ENCODE data around the gene STK26.
"Not testable (repeated sequence)": the region's sequence is repeated elsewhere in the genome, so short reads cannot be mapped to it uniquely, and the experiment has no call there.

STK26 gene

GRCh38 chrX:132040066-132040465, 17.0 kb downstream of the STK26 start:
- no peak for DNase-seq

- DNase-seq: no peak
Measured at GRCh38 chrX:132041015-132041414, 17.9 kb downstream of the STK26 start.

GRCh38 chrX:132043977-132044376, 20.9 kb downstream of the STK26 start:
- no peak for DNase-seq

GRCh38 chrX:132044953-132045352, 21.9 kb downstream of the STK26 start:
- no peak for DNase-seq

GRCh38 chrX:132045456-132045855, 22.4 kb downstream of the STK26 start:
- no peak for DNase-seq

GRCh38 chrX:132046533-132046932, 23.4 kb downstream of the STK26 start:
- DNase-seq: no peak

GRCh38 chrX:132051778-132052177, 28.7 kb downstream of the STK26 start:
- DNase-seq: not testable (repeated sequence)

GRCh38 chrX:132058050-132058449, 34.9 kb downstream of the STK26 start:
- DNase-seq: no peak

GRCh38 chrX:132058975-132059374, 35.9 kb downstream of the STK26 start:
- no peak for DNase-seq

- no peak for DNase-seq
Measured at GRCh38 chrX:132059973-132060540, 37.0 kb downstream of the STK26 start.

- no peak for DNase-seq
Measured at GRCh38 chrX:132063334-132063733, 40.2 kb downstream of the STK26 start.

GRCh38 chrX:132063862-132064261, 40.8 kb downstream of the STK26 start:
- no peak for DNase-seq

- no peak for DNase-seq
Measured at GRCh38 chrX:132068405-132068804, 45.3 kb downstream of the STK26 start.

GRCh38 chrX:132071254-132071653, 48.2 kb downstream of the STK26 start:
- DNase-seq: no peak

- DNase-seq: no peak
Measured at GRCh38 chrX:132077414-132077813, 54.3 kb downstream of the STK26 start.

- no peak for DNase-seq
Measured at GRCh38 chrX:132077912-132078311, 54.8 kb downstream of the STK26 start.

- no peak for DNase-seq
Measured at GRCh38 chrX:132085786-132086185, 62.7 kb downstream of the STK26 start.

GRCh38 chrX:132086672-132087071, 63.6 kb downstream of the STK26 start:
- no peak for DNase-seq

GRCh38 chrX:132088864-132089263, 65.8 kb downstream of the STK26 start:
- DNase-seq: no peak

GRCh38 chrX:132090403-132091159, 67.5 kb downstream of the STK26 start:
- DNase-seq: no peak

- DNase-seq: peak; percentile 77
Measured at GRCh38 chrX:132092439-132093065, 69.5 kb downstream of the STK26 start.

GRCh38 chrX:132093239-132093860, 70.2 kb downstream of the STK26 start:
- peak; percentile 83 for DNase-seq

- DNase-seq: no peak
Measured at GRCh38 chrX:132094164-132094563, 71.1 kb downstream of the STK26 start.

- DNase-seq: not testable (repeated sequence)
Measured at GRCh38 chrX:132098704-132099103, 75.6 kb downstream of the STK26 start.
